GM12878 (cell line): ENCODE data around the gene CENPX. TPM values are rescaled to one million over a fixed set of nuclear protein-coding genes. Genes with fewer than 3 reads are reported as not detected.

Experiments used
- ATAC-seq: fragments of 200-7000 bp; cut with Tn5 transposase; 3 replicates; pipeline ENCODE4 v1.9.1; 2020; ENCODE audit warnings: mild to moderate bottlenecking, moderate library complexity
- BruUV-seq: library from RNA; stranded (reverse); fragments of 400-500 nt; replicated peaks from 2 replicates; lab custom pipeline; 2021; lab: Mats Ljungman, UMichigan
- CTCF ChIA-PET: fragments of 300-600 bp; sonication (Branson Sonifier 250); formaldehyde crosslinking; extraction: SDS; loops from one replicate; lab custom pipeline; 2021; ENCODE audit warnings: inconsistent platforms; lab: Yijun Ruan, JAX
- POLR2A ChIA-PET: fragments of 350-600 bp; formaldehyde crosslinking; extraction: SDS; loops from one replicate; lab custom pipeline; 2021; ENCODE audit warnings: inconsistent platforms; lab: Charles Lee
- RAD21 ChIA-PET: fragments of 300-600 bp; sonication (Branson Sonifier 250); formaldehyde crosslinking; loops from one replicate; lab custom pipeline; 2023; ENCODE audit warnings: antibody characterized with exemption; ENCODE audit not compliant: unreplicated experiment; lab: Charles Lee
- SMC1A ChIA-PET: fragments of 300-600 bp; sonication (Branson Sonifier 250); formaldehyde crosslinking; loops from one replicate; lab custom pipeline; 2023; ENCODE audit not compliant: unreplicated experiment, uncharacterized antibody; lab: Charles Lee
- DNase-seq: peaks from one replicate; pipeline ENCODE4 v3.0.0-alpha.2; 2011; ENCODE audit warnings: low read depth, low spot score
- FAIRE-seq: peaks from 3 replicates; lab custom pipeline; 2011; peaks lifted over from hg19 to GRCh38; lab: Jason Lieb, UNC
- H2AFZ ChIP-seq: 2 replicates; pipeline ENCODE4 v1.6.0; 2011; ENCODE audit warnings: low read depth, low read length, control low read depth; ENCODE audit not compliant: control insufficient read depth
- H3K27ac ChIP-seq: 2 replicates; pipeline ENCODE4 v1.5.1; 2011; ENCODE audit warnings: control low read depth; ENCODE audit not compliant: control insufficient read depth, insufficient read depth
- H3K27me3 ChIP-seq, 2 experiments: replicated peaks in 1 of 2; 2 replicates each; pipeline versions ENCODE4 v1.6.0 to v1.6.1; 2011; ENCODE audit warnings: low read length in 1 of 2; ENCODE audit not compliant: control insufficient read depth in 2 of 2, insufficient read depth in 2 of 2
- H3K36me3 ChIP-seq, 2 experiments: 2 replicates each; pipeline ENCODE4 v1.5.1; 2011; ENCODE audit warnings: low read length in 1 of 2; ENCODE audit not compliant: control insufficient read depth in 2 of 2, insufficient read depth in 2 of 2
- H3K4me1 ChIP-seq: 2 replicates; pipeline ENCODE4 v1.6.1; 2011; ENCODE audit warnings: mild to moderate bottlenecking, low read length, moderate library complexity, mixed read lengths; ENCODE audit not compliant: control insufficient read depth, insufficient read depth
- H3K4me2 ChIP-seq: 2 replicates; pipeline ENCODE4 v1.6.0; 2011; ENCODE audit warnings: control low read depth; ENCODE audit not compliant: control insufficient read depth, insufficient read depth
- H3K4me3 ChIP-seq: fragments of 200-600 bp; sonication (generic); 2 replicates; pipeline ENCODE4 v1.5.1; 2016
- H3K79me2 ChIP-seq: 2 replicates; pipeline ENCODE4 v1.6.0; 2011; ENCODE audit warnings: low read length; ENCODE audit not compliant: control insufficient read depth, insufficient read depth
- H3K9ac ChIP-seq: 2 replicates; pipeline ENCODE4 v1.8.0; 2011; ENCODE audit warnings: low read length, control low read depth, mixed read lengths; ENCODE audit not compliant: control insufficient read depth, insufficient read depth
- H3K9me3 ChIP-seq: replicated peaks from 3 replicates; pipeline ENCODE4 v1.5.1; 2011; ENCODE audit warnings: mild to moderate bottlenecking, low read length; ENCODE audit not compliant: control insufficient read depth, insufficient read depth
- H4K20me1 ChIP-seq: 2 replicates; pipeline ENCODE4 v1.6.0; 2011; ENCODE audit not compliant: control insufficient read depth, insufficient read depth
- E4F1 ChIP-seq: fragments of 450-650 bp; IDR thresholded peaks from 2 replicates; pipeline ENCODE4 v1.6.1; 2018; ENCODE audit warnings: borderline replicate concordance, mild to moderate bottlenecking; ENCODE audit not compliant: partially characterized antibody
- FOS ChIP-seq: IDR thresholded peaks from 3 replicates; pipeline ENCODE4 v1.6.1; 2011; ENCODE audit warnings: borderline replicate concordance; ENCODE audit not compliant: insufficient read length; ENCODE audit errors: extremely low read depth
- HCFC1 ChIP-seq: fragments of 150-350 bp; IDR thresholded peaks from 2 replicates; pipeline ENCODE4 v1.6.1; 2014; ENCODE audit warnings: low read length
- JUND ChIP-seq: IDR thresholded peaks from 2 replicates; pipeline ENCODE4 v1.6.1; 2012; ENCODE audit warnings: low read depth, mild to moderate bottlenecking, low read length, improper control_type of control experiment, moderate library complexity
- POLR2A ChIP-seq: IDR thresholded peaks from 2 replicates; pipeline ENCODE4 v1.6.1; 2011; ENCODE audit warnings: low read depth, mild to moderate bottlenecking, low read length
- PRDM15 ChIP-seq: fragments of 450-650 bp; formaldehyde crosslinking; IDR thresholded peaks from 2 replicates; pipeline ENCODE4 v1.4.0; 2020; ENCODE audit warnings: mild to moderate bottlenecking, moderate library complexity
- RCOR1 ChIP-seq: conservative IDR thresholded peaks from 2 replicates; pipeline ENCODE4 v1.6.1; 2012; ENCODE audit warnings: low read depth, low read length, improper control_type of control experiment
- ZBTB40 ChIP-seq: fragments of 450-650 bp; IDR thresholded peaks from 2 replicates; pipeline ENCODE4 v1.6.1; 2016; ENCODE audit warnings: mild to moderate bottlenecking, moderate library complexity, borderline replicate concordance
- ZSCAN29 ChIP-seq: fragments of 450-650 bp; IDR thresholded peaks from 2 replicates; pipeline ENCODE4 v1.6.1; 2017; ENCODE audit warnings: mild to moderate bottlenecking, moderate library complexity
- WGBS: methylation state at CpG from one replicate; pipeline ENCODE4 v1.1.6; 2016; ENCODE audit warnings: low lambda C conversion rate; ENCODE audit not compliant: insufficient replicate concordance, insufficient coverage; ENCODE audit errors: missing lambda C conversion rate; 5-methylcytosine and 5-hydroxymethylcytosine counted together
- in situ Hi-C: fragments of 300-500 bp; cut with MboI; formaldehyde crosslinking; loops from 9 replicates; pipeline ENCODE4 v1.14.3; 2018; ENCODE audit warnings: mixed read lengths
- intact Hi-C: fragments of 100-400 bp; cut with micrococcal nuclease; formaldehyde crosslinking; loops from one replicate; pipeline ENCODE4 v1.14.2; 2022; ENCODE audit not compliant: unreplicated experiment
- polyA plus RNA-seq, 11 experiments: library from polyadenylated mRNA; depleted of rRNA in 4 of 11; unstranded in 6 of 11; stranded (reverse) in 5 of 11; fragments of >200 nt; fragmentation: Nextera tagmentation in 4 of 11; fragmentation: Illumina TruSeq in 1 of 11; extraction: Ambion mirVana in 4 of 11; extraction: Trizol in 1 of 11; gene quantifications; 1 replicate in 1 of 11; 2 replicates in 10 of 11; pipeline versions ENCODE4 v1.2.1 to v1.2.3, GENCODE V29; 2011 to 2016; ENCODE audit warnings: inconsistent platforms in 2 of 11, missing spikeins in 2 of 11, low read depth in 1 of 11
- total RNA-seq, 4 experiments: library from RNA; depleted of rRNA in 3 of 4; stranded (reverse); fragments of >200 nt in 3 of 4; fragmentation: Illumina TruSeq in 1 of 4; extraction: Trizol in 1 of 4; gene quantifications; 2 replicates each; pipeline versions ENCODE4 v1.2.1 to v1.2.3, GENCODE V29; 2013 to 2021

Gene CENPX
- total and polyA plus RNA-seq, 10 of the 15 experiments (the other 5 are each of a cell fraction or from before 2014, with no cell fraction given): 11.7 to 182 (median 71.9) TPM

- TF ChIP-seq E4F1: no peak
- TF ChIP-seq HCFC1: no peak
- no peak for TF ChIP-seq FOS
- no peak for TF ChIP-seq JUND
- no peak for TF ChIP-seq RCOR1
- no peak for TF ChIP-seq PRDM15 (CRISPR knock-in tag)
Measured at GRCh38 chr17:82060614-82061013, 37.9 kb upstream of the CENPX start (continued).

GRCh38 chr17:82060001-82060380 lies 37.3 kb upstream of the CENPX start:
- Histone ChIP-seq H3K27me3 (no peaks in the 10 kb centered on the region), H2AFZ (no peak overlapping the region), H3K36me3 (peaks cover 3 to 34% of the 10 kb centered on the region in 2 experiments), H3K9ac (no peak overlapping the region), H4K20me1 (no peaks in the 10 kb centered on the region), H3K79me2 (peaks cover 9% of the 10 kb centered on the region), H3K4me3 (no peak overlapping the region), H3K9me3 (no peaks in the 10 kb centered on the region), H3K4me1 (peaks cover 8% of the 10 kb centered on the region), H3K4me2 (no peak overlapping the region), H3K27ac (no peak overlapping the region)
- intact Hi-C loops: no loop called here
- no peak for FAIRE-seq
- in situ Hi-C loops: no loop called here
- TF ChIP-seq ZBTB40: no peak
- TF ChIP-seq POLR2A: 0 out of 2 replicates have a peak, but pooled peaks have one; percentile 4
- TF ChIP-seq ZSCAN29: no peak
- ChIA-PET CTCF (interaction anchor here (1.1 kb wide), 1 partner anchor 22 kb away, joined by 3 read pairs; the partner anchor contains the start of gene DCXR), SMC1A (no interaction called here), RAD21 (no interaction called here), POLR2A (no interaction called here)
- BruUV-seq: no TSS peak
- 77% methylated on average over 16 of the region's 16 CpGs for WGBS
- ATAC-seq: no peak
- no peak for DNase-seq
